K562 (cell line): Measurements from ENCODE around the gene CCDC196. TPM values are rescaled to one million over a fixed set of nuclear protein-coding genes. Genes with fewer than 3 reads are reported as not detected.

Experiments
- ATF1 ChIP-seq, 2 experiments: fragments of 450-650 bp in 1 of 2; IDR thresholded peaks; 2 replicates each; pipeline ENCODE4 v1.6.1; 2016; ENCODE audit warnings: missing compliant biosample characterization in 1 of 2, missing genetic modification characterization in 1 of 2
- DIDO1 ChIP-seq: fragments of 450-650 bp; IDR thresholded peaks from 2 replicates; pipeline ENCODE4 v1.6.1; 2016; ENCODE audit warnings: low read depth, missing biosample characterization, missing genetic modification characterization
- EZH2 ChIP-seq: IDR thresholded peaks from 2 replicates; pipeline ENCODE4 v1.6.1; 2012; ENCODE audit warnings: low read depth, mild to moderate bottlenecking, inconsistent platforms, low read length, borderline replicate concordance
- FOXA3 ChIP-seq, 2 experiments: fragments of 450-650 bp in 1 of 2; sonication (generic) in 1 of 2; formaldehyde crosslinking; IDR thresholded peaks in 1 of 2; conservative IDR thresholded peaks in 1 of 2; 2 replicates each; pipeline versions ENCODE4 v1.4.0 to v1.8.0; 2020 to 2022; ENCODE audit warnings: mild to moderate bottlenecking in 2 of 2, missing genetic modification reagents in 1 of 2
- FOXM1 ChIP-seq, 2 experiments: fragments of 450-650 bp in 1 of 2; sonication (generic) in 1 of 2; formaldehyde crosslinking in 1 of 2; IDR thresholded peaks; 2 replicates each; pipeline versions ENCODE4 v1.6.1 to v1.9.0; 2017 to 2022; ENCODE audit warnings: low read depth in 2 of 2, mild to moderate bottlenecking in 2 of 2, missing genetic modification reagents in 1 of 2, moderate library complexity in 1 of 2
- MYC ChIP-seq, 2 experiments: fragments of 250-450 bp in 1 of 2; sonication (Bioruptor Pico) in 1 of 2; IDR thresholded peaks; 2 replicates each; pipeline versions ENCODE4 v1.5.1 to v1.6.1; 2012 to 2021; ENCODE audit warnings: low read depth in 2 of 2, borderline replicate concordance in 1 of 2, improper control_type of control experiment in 1 of 2, low read length in 1 of 2, mild to moderate bottlenecking in 1 of 2, moderate library complexity in 1 of 2
- NR2C2 ChIP-seq, 2 experiments: fragments of 200-800 bp in 1 of 2; sonication (Bioruptor generic) in 1 of 2; sonication (generic) in 1 of 2; formaldehyde crosslinking in 1 of 2; IDR thresholded peaks; 2 replicates each; pipeline versions ENCODE4 v1.6.1 to v1.8.0; 2016 to 2022; ENCODE audit warnings: mild to moderate bottlenecking in 1 of 2, missing compliant biosample characterization in 1 of 2, missing genetic modification characterization in 1 of 2, missing genetic modification reagents in 1 of 2
- polyA plus RNA-seq, 8 experiments: library from polyadenylated mRNA; depleted of rRNA in 4 of 8; stranded (reverse) in 5 of 8; unstranded in 3 of 8; fragments of >200 nt; fragmentation: Nextera tagmentation in 2 of 8; fragmentation: Illumina TruSeq in 1 of 8; extraction: Ambion mirVana in 2 of 8; extraction: Trizol in 1 of 8; gene quantifications; 2 replicates each; pipeline versions ENCODE4 v1.2.1 to v1.2.3, GENCODE V29; 2011 to 2014; ENCODE audit warnings: inconsistent platforms in 1 of 8, missing spikeins in 1 of 8
- total RNA-seq, 7 experiments: library from RNA; depleted of rRNA in 6 of 7; stranded (reverse); fragments of >200 nt in 6 of 7; fragmentation: Illumina TruSeq in 2 of 7; extraction: Trizol in 2 of 7; gene quantifications; 2 replicates each; pipeline versions ENCODE4 v1.2.1 to v1.2.3, GENCODE V29; 2011 to 2021; ENCODE audit warnings: low replicate concordance in 1 of 7
- TF ChIP-seq, protein P1 (sequence below): fragments of 450-650 bp; IDR thresholded peaks from 2 replicates; pipeline ENCODE4 v1.6.1; 2016; ENCODE audit warnings: borderline replicate concordance
- TF ChIP-seq, protein P2 (sequence below): fragments of 250-450 bp; sonication (Bioruptor Pico); IDR thresholded peaks from 2 replicates; pipeline ENCODE4 v1.5.0; 2020; ENCODE audit warnings: mild to moderate bottlenecking, borderline replicate concordance
- TF ChIP-seq, protein P3 (sequence below): fragments of 450-650 bp; IDR thresholded peaks from 2 replicates; pipeline ENCODE4 v1.6.1; 2016; ENCODE audit warnings: antibody characterized with exemption
- TF ChIP-seq, protein P4 (sequence below), 2 experiments: fragments of 450-650 bp; IDR thresholded peaks; 2 replicates each; pipeline ENCODE4 v1.6.1; 2016; ENCODE audit warnings: mild to moderate bottlenecking in 2 of 2, borderline replicate concordance in 1 of 2, low read depth in 1 of 2, moderate library complexity in 1 of 2

CCDC196 gene
- total and polyA plus RNA-seq, 9 of the 15 experiments (the other 6 are each of a cell fraction or from before 2014, with no cell fraction given) = not detected

DNA sequence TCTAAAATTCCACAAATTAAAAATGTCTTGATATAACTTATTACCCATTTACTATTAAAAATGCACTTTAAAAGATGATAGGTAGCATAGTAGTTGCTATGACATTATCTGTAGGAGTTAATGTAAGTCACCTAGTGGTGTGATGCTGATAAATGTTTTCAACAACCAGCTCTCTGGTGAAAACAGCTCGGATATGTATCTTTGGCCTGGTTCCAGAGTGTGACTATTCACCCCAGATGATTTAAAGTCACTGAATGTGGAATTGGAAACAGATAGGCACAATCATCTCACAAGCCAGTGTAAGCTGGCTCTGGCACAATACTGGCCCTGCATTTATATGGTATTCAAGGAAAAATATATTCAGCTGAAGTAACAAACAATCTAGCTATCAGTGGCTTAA is 9.2 kb upstream of the CCDC196 start (continued):
- TF ChIP-seq, protein P1, sequence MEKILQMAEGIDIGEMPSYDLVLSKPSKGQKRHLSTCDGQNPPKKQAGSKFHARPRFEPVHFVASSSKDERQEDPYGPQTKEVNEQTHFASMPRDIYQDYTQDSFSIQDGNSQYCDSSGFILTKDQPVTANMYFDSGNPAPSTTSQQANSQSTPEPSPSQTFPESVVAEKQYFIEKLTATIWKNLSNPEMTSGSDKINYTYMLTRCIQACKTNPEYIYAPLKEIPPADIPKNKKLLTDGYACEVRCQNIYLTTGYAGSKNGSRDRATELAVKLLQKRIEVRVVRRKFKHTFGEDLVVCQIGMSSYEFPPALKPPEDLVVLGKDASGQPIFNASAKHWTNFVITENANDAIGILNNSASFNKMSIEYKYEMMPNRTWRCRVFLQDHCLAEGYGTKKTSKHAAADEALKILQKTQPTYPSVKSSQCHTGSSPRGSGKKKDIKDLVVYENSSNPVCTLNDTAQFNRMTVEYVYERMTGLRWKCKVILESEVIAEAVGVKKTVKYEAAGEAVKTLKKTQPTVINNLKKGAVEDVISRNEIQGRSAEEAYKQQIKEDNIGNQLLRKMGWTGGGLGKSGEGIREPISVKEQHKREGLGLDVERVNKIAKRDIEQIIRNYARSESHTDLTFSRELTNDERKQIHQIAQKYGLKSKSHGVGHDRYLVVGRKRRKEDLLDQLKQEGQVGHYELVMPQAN = no peak
- TF ChIP-seq FOXM1 (IDR thresholded peaks at IDR 0.05; ENCODE audit: low read depth) = no peak
- TF ChIP-seq FOXM1 (CRISPR knock-in tag; IDR thresholded peaks at IDR 0.05; ENCODE audit: low read depth) = no peak
- TF ChIP-seq FOXA3 (CRISPR knock-in tag; conservative IDR thresholded peaks at IDR 0.05 in 1 of 2, IDR thresholded peaks at IDR 0.05 in 1 of 2) = no peak
- no peak for TF ChIP-seq ATF1 (CRISPR knock-in tag; IDR thresholded peaks at IDR 0.05)
- no peak for TF ChIP-seq ATF1 (tag; IDR thresholded peaks at IDR 0.05)
- TF ChIP-seq, protein P2, sequence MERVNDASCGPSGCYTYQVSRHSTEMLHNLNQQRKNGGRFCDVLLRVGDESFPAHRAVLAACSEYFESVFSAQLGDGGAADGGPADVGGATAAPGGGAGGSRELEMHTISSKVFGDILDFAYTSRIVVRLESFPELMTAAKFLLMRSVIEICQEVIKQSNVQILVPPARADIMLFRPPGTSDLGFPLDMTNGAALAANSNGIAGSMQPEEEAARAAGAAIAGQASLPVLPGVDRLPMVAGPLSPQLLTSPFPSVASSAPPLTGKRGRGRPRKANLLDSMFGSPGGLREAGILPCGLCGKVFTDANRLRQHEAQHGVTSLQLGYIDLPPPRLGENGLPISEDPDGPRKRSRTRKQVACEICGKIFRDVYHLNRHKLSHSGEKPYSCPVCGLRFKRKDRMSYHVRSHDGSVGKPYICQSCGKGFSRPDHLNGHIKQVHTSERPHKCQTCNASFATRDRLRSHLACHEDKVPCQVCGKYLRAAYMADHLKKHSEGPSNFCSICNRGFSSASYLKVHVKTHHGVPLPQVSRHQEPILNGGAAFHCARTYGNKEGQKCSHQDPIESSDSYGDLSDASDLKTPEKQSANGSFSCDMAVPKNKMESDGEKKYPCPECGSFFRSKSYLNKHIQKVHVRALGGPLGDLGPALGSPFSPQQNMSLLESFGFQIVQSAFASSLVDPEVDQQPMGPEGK (CRISPR knock-in tag) = no peak
- TF ChIP-seq NR2C2 (CRISPR knock-in tag; IDR thresholded peaks at IDR 0.05) = no peak
- TF ChIP-seq NR2C2 (tag; IDR thresholded peaks at IDR 0.05) = no peak
- no peak for TF ChIP-seq MYC (IDR thresholded peaks at IDR 0.05; ENCODE audit: low read depth, low read length)
- TF ChIP-seq MYC (CRISPR knock-in tag; IDR thresholded peaks at IDR 0.05; ENCODE audit: borderline replicate concordance, low read depth) = no peak
- TF ChIP-seq, protein P3, sequence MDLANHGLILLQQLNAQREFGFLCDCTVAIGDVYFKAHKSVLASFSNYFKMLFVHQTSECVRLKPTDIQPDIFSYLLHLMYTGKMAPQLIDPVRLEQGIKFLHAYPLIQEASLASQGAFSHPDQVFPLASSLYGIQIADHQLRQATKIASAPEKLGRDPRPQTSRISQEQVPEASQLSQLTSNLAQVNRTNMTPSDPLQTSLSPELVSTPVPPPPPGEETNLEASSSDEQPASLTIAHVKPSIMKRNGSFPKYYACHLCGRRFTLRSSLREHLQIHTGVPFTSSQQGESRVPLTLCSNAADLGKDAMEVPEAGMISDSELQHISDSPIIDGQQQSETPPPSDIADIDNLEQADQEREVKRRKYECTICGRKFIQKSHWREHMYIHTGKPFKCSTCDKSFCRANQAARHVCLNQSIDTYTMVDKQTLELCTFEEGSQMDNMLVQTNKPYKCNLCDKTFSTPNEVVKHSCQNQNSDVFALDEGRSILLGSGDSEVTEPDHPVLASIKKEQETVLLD = no peak
- no peak for TF ChIP-seq EZH2
- TF ChIP-seq, protein P4, sequence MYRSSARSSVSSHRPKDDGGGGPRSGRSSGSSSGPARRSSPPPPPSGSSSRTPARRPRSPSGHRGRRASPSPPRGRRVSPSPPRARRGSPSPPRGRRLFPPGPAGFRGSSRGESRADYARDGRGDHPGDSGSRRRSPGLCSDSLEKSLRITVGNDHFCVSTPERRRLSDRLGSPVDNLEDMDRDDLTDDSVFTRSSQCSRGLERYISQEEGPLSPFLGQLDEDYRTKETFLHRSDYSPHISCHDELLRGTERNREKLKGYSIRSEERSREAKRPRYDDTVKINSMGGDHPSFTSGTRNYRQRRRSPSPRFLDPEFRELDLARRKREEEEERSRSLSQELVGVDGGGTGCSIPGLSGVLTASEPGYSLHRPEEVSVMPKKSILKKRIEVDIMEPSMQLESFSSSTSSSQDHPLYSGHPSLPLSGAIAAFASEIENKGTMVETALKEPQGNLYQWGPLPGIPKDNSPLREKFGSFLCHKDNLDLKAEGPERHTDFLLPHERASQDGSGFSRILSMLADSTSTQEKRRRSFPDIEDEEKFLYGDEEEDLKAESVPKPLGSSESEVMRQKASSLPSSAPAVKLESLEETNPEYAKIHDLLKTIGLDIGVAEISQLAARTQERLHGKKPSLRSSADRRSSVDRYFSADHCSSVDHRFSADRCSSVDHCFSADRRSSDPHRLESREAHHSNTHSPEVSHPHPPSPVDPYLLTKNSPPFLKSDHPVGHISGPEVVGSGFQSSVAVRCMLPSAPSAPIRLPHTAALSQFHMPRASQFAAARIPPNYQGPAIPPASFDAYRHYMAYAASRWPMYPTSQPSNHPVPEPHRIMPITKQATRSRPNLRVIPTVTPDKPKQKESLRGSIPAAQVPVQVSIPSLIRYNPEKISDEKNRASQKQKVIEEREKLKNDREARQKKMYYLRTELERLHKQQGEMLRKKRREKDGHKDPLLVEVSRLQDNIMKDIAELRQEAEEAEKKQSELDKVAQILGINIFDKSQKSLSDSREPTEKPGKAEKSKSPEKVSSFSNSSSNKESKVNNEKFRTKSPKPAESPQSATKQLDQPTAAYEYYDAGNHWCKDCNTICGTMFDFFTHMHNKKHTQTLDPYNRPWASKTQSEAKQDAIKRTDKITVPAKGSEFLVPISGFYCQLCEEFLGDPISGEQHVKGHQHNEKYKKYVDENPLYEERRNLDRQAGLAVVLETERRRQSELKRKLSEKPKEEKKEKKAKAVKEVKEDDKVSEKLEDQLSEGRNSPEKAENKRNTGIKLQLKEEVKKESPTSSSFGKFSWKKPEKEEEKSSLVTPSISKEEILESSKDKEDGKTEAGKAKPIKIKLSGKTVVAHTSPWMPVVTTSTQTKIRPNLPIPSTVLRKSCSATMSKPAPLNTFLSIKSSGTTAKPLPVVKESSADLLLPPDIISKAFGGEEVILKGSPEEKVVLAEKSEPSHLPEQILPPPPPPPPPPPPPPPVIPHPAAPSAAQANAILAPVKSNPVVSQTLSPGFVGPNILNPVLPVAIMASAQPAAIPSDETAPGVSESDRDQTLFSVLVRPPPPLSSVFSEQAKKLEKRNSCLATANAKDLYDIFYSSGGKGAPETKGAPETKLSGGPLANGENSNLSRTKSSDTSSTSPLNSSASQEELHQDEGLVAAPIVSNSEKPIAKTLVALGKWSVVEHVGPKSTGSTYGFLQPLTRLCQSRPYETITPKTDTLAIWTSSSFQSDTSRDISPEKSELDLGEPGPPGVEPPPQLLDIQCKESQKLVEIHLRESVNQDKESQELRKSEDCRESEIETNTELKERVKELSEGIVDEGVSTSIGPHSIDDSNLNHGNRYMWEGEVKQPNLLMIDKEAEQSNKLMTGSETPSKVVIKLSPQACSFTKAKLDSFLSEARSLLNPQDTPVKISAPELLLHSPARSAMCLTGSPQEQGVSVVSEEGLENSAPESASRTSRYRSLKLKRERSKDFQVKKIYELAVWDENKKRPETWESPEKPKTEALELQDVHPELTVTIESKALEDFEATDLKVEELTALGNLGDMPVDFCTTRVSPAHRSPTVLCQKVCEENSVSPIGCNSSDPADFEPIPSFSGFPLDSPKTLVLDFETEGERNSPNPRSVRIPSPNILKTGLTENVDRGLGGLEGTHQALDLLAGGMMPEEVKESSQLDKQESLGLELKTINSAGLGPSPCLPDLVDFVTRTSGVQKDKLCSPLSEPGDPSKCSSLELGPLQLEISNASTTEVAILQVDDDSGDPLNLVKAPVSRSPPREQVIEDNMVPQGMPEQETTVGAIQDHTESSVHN (IDR thresholded peaks at IDR 0.05; ENCODE audit: borderline replicate concordance in 1 of 2, low read depth in 1 of 2) = no peak
- TF ChIP-seq DIDO1 (tag) = no peak
